Bronchial epithelial cell (primary cell): ENCODE results near the gene GALNT15. TPM values are rescaled to one million over a fixed set of nuclear protein-coding genes. Genes with fewer than 3 reads are reported as not detected.

ENCODE experiments used
- DNase-seq: peaks from one replicate; pipeline ENCODE4 v3.0.0-alpha.2; 2010; ENCODE audit warnings: low read depth
- FAIRE-seq: peaks from 2 replicates; lab custom pipeline; 2011; peaks lifted over from hg19 to GRCh38; lab: Jason Lieb, UNC
- H3K27me3 ChIP-seq: 2 replicates; pipeline ENCODE4 v1.5.1; 2011; ENCODE audit warnings: low read length; ENCODE audit not compliant: control insufficient read depth, insufficient read depth
- H3K36me3 ChIP-seq: 2 replicates; pipeline ENCODE4 v1.5.1; 2011; ENCODE audit warnings: low read length; ENCODE audit not compliant: control insufficient read depth, insufficient read depth
- H3K4me3 ChIP-seq: 2 replicates; pipeline ENCODE4 v1.5.1; 2011; ENCODE audit warnings: mild to moderate bottlenecking, low read depth, low read length, control low read depth
- total RNA-seq: library from RNA; depleted of rRNA; stranded (reverse); fragments of >200 nt; gene quantifications from 2 replicates; pipeline ENCODE4 v1.2.1, GENCODE V29; 2014
- TF ChIP-seq, protein P1 (sequence below): IDR thresholded peaks from 2 replicates; pipeline ENCODE4 v1.5.1; 2011; ENCODE audit warnings: mild to moderate bottlenecking, moderate library complexity, low read length, control low read depth, inconsistent platforms; ENCODE audit not compliant: insufficient read depth, severe bottlenecking

GALNT15 gene
- total RNA-seq, 1 donor from 2014 or later: 0.53 TPM

DNA sequence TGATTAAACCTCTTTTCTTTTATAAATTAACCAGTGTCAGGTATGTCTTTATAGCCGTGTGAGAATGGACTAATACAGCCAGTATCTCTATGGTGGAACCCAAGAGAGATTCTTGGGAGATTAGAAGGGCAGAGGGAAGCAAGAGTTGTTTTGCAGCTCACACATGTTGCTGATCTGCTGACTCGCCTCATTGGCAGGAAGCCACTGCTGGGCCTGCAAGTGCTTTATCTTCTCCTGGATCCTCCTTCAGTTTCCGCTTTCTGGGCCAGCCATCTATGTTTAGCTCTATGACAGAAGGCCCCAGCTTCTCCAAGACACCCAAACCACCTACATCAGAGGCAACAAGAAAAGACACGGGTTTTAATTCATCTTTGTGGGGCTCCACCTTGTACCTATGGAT is 23.4 kb upstream of the GALNT15 start:
- TF ChIP-seq, protein P1, sequence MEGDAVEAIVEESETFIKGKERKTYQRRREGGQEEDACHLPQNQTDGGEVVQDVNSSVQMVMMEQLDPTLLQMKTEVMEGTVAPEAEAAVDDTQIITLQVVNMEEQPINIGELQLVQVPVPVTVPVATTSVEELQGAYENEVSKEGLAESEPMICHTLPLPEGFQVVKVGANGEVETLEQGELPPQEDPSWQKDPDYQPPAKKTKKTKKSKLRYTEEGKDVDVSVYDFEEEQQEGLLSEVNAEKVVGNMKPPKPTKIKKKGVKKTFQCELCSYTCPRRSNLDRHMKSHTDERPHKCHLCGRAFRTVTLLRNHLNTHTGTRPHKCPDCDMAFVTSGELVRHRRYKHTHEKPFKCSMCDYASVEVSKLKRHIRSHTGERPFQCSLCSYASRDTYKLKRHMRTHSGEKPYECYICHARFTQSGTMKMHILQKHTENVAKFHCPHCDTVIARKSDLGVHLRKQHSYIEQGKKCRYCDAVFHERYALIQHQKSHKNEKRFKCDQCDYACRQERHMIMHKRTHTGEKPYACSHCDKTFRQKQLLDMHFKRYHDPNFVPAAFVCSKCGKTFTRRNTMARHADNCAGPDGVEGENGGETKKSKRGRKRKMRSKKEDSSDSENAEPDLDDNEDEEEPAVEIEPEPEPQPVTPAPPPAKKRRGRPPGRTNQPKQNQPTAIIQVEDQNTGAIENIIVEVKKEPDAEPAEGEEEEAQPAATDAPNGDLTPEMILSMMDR: no peak
- DNase-seq (peak; percentile 55), FAIRE-seq (no peak)
- H3K4me3 ChIP-seq: no peak overlapping the region
- no peaks in the 10 kb centered on the region for H3K36me3 ChIP-seq
- H3K27me3 ChIP-seq: no peaks in the 10 kb centered on the region

DNA sequence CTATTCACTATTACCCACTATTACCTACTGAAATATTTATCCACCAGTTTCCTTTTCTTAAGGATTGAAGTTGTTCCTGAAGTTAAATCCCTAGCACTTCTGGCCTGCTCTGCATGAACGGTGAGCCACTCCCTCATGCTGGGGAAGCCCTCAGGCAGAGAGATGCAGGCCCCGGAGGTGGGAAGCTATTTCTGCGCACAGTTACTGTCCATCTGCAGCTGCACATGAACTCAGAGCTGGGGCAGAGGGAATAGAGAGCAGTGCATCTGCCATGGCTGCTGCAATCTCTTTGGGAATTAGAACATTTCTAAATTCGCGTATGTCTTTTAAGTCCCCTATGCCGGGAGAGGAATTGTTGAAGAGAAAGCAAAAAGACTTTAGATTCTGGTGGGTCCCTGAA is 6.3 kb upstream of the GALNT15 start:
- TF ChIP-seq, protein P1: no peak
- H3K36me3 ChIP-seq: no peaks in the 10 kb centered on the region

GRCh38 chr3:16171009-16171408 is 3.5 kb upstream of the GALNT15 start:
- DNase-seq (no peak), FAIRE-seq (no peak)
- Histone ChIP-seq H3K36me3 (no peaks in the 10 kb centered on the region), H3K4me3 (no peak overlapping the region), H3K27me3 (peaks cover 23% of the 10 kb centered on the region)
- TF ChIP-seq, protein P1: no peak

More for the DNA sequence above, 6.3 kb upstream of the GALNT15 start:
- FAIRE-seq (no peak), DNase-seq (no peak)
- H3K4me3 ChIP-seq: no peak overlapping the region
- peaks cover 5% of the 10 kb centered on the region for H3K27me3 ChIP-seq

DNA sequence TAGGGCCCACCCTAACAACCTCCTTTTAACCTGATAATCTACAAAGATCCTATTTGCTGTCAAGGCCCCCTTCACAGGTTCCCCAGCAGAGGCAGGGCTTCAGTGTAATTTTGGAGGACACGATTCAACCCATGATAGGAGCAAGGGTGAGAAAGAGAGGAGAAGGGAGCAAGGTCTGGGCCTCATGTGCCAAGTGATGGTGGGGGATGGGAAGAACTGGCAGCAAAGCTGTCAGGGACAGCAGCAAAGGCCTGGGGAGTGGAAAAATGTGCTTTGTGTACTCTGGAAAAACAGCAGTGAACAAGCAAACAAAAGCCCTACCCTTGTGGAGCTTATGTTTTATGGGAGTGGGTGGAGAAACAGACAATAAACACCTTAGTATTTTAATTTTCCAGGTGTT is 2.7 kb upstream of the GALNT15 start:
- TF ChIP-seq, protein P1: no peak
- H3K4me3 ChIP-seq: no peak overlapping the region
- FAIRE-seq (no peak), DNase-seq (no peak)
- peaks cover 26% of the 10 kb centered on the region for H3K27me3 ChIP-seq
- no peaks in the 10 kb centered on the region for H3K36me3 ChIP-seq

GRCh38 chr3:16173283-16174025 is 1.0 kb upstream of the GALNT15 start:
- DNase-seq (no peak), FAIRE-seq (no peak)

More at GRCh38 chr3:16173283-16174025, 1.0 kb upstream of the GALNT15 start:
- no peaks in the 10 kb centered on the region for H3K36me3 ChIP-seq
- peaks cover 27% of the 10 kb centered on the region for H3K27me3 ChIP-seq
- H3K4me3 ChIP-seq: no peak overlapping the region
- TF ChIP-seq, protein P1: no peak
